SK-MEL-5 (cell line): ENCODE results near the gene TMC1. TPM values are rescaled to one million over a fixed set of nuclear protein-coding genes. Genes with fewer than 3 reads are reported as not detected.

Experiments used
- DNase-seq: peaks from one replicate; pipeline ENCODE4 v3.0.0-alpha.2; 2016; ENCODE audit warnings: low read depth, low spot score
- in situ Hi-C: cut with HindIII; loops from 2 replicates; pipeline ENCODE4 v1.10.0; 2016; ENCODE audit warnings: low sequenced_read_pairs, high pct_unique_total_duplicates, low pct_unique_long_range_greater_than_20kb
- total RNA-seq: library from RNA; depleted of rRNA; stranded (reverse); fragments of >200 nt; shearing (Covaris generic); gene quantifications from 2 replicates; pipeline ENCODE4 v1.2.3, GENCODE V29; 2014

Gene TMC1
- total RNA-seq, 1 experiment from 2014 or later, result 0.18 TPM

- no peak for DNase-seq
- in situ Hi-C loops, result no loop called here
Observed at GRCh38 chr9:72684615-72685014, 163.2 kb downstream of the TMC1 start.

GRCh38 chr9:72685911-72686310, 164.5 kb downstream of the TMC1 start:
- no peak for DNase-seq
- in situ Hi-C loops, result no loop called here

GRCh38 chr9:72687331-72687730, 165.9 kb downstream of the TMC1 start:
- in situ Hi-C loops, result no loop called here
- DNase-seq, result peak; percentile 97

- no peak for DNase-seq
- in situ Hi-C loops, result no loop called here
Observed at GRCh38 chr9:72691671-72692070, 170.3 kb downstream of the TMC1 start.

GRCh38 chr9:72695365-72695764, 174.0 kb downstream of the TMC1 start:
- in situ Hi-C loops, result no loop called here
- DNase-seq, result no peak

GRCh38 chr9:72696511-72696910, 175.1 kb downstream of the TMC1 start:
- in situ Hi-C loops, result no loop called here
- no peak for DNase-seq

GRCh38 chr9:72701510-72701909, 180.1 kb downstream of the TMC1 start:
- in situ Hi-C loops, result loop anchor here (25.0 kb wide), 1 partner anchor 114 kb away; no protein-coding TSS in a partner anchor
- DNase-seq, result no peak

GRCh38 chr9:72703574-72703973, 182.2 kb downstream of the TMC1 start:
- no peak for DNase-seq
- in situ Hi-C loops, result loop anchor here (25.0 kb wide), 1 partner anchor 116 kb away; no protein-coding TSS in a partner anchor

- in situ Hi-C loops, result loop anchor here (25.0 kb wide), 1 partner anchor 118 kb away; no protein-coding TSS in a partner anchor
- DNase-seq, result no peak
Observed at GRCh38 chr9:72704688-72705375, 183.4 kb downstream of the TMC1 start.

GRCh38 chr9:72718503-72718902, 197.1 kb downstream of the TMC1 start:
- peak; percentile 20 for DNase-seq
- in situ Hi-C loops, result loop anchor here (25.0 kb wide), 1 partner anchor 131 kb away; no protein-coding TSS in a partner anchor

- DNase-seq, result peak; percentile 50
- in situ Hi-C loops, result loop anchor here (25.0 kb wide), 1 partner anchor 134 kb away; no protein-coding TSS in a partner anchor
Observed at GRCh38 chr9:72721067-72721466, 199.7 kb downstream of the TMC1 start.

- in situ Hi-C loops, result no loop called here
- peak; percentile 23 for DNase-seq
Observed at GRCh38 chr9:72726947-72727346, 205.5 kb downstream of the TMC1 start.

- no peak for DNase-seq
- in situ Hi-C loops, result no loop called here
Observed at GRCh38 chr9:72728031-72728770, 206.8 kb downstream of the TMC1 start.

GRCh38 chr9:72733895-72734294, 212.5 kb downstream of the TMC1 start:
- in situ Hi-C loops, result no loop called here

GRCh38 chr9:72734631-72735030, 213.2 kb downstream of the TMC1 start:
- in situ Hi-C loops, result no loop called here
- DNase-seq, result no peak

More at GRCh38 chr9:72733895-72734294, 212.5 kb downstream of the TMC1 start:
- DNase-seq, result peak; percentile 62

- in situ Hi-C loops, result no loop called here
- DNase-seq, result no peak
Observed at GRCh38 chr9:72743836-72744235, 222.4 kb downstream of the TMC1 start.

GRCh38 chr9:72749276-72749675, 227.9 kb downstream of the TMC1 start:
- in situ Hi-C loops, result no loop called here
- DNase-seq, result no peak

- in situ Hi-C loops, result no loop called here
- peak; percentile 92 for DNase-seq
Observed at GRCh38 chr9:72751541-72751940, 230.1 kb downstream of the TMC1 start.
